ENCODE data around the gene GNG13.

DNA sequence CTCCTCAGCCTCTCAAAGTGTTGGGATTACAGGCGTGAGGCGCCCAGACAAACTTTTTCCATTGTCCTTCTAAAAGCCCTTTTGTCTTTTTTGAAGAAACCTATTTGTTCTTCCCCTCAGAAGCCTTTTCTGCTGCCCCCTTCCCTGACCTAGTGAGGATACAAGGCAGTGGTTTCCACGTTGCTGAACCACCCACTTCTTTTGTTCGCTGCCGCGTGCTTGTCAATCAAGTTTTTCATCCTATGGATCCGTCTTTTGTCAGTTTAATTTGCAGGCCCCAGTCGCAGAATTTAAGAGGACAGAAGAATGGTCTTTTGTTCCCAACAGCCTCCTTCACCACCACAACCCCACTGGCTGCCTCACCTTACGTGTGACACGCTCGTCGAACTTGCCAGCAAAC is 20.2 kb upstream of the GNG13 start:
- TF ChIP-seq, protein P1, sequence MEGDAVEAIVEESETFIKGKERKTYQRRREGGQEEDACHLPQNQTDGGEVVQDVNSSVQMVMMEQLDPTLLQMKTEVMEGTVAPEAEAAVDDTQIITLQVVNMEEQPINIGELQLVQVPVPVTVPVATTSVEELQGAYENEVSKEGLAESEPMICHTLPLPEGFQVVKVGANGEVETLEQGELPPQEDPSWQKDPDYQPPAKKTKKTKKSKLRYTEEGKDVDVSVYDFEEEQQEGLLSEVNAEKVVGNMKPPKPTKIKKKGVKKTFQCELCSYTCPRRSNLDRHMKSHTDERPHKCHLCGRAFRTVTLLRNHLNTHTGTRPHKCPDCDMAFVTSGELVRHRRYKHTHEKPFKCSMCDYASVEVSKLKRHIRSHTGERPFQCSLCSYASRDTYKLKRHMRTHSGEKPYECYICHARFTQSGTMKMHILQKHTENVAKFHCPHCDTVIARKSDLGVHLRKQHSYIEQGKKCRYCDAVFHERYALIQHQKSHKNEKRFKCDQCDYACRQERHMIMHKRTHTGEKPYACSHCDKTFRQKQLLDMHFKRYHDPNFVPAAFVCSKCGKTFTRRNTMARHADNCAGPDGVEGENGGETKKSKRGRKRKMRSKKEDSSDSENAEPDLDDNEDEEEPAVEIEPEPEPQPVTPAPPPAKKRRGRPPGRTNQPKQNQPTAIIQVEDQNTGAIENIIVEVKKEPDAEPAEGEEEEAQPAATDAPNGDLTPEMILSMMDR (conservative IDR thresholded peaks at IDR 0.05) = no peak
- TF ChIP-seq ZFX (IDR thresholded peaks at IDR 0.05) = no peak

Measured in C4-2B (cell line).